ENCODE data around the gene SPSB4.

DNA sequence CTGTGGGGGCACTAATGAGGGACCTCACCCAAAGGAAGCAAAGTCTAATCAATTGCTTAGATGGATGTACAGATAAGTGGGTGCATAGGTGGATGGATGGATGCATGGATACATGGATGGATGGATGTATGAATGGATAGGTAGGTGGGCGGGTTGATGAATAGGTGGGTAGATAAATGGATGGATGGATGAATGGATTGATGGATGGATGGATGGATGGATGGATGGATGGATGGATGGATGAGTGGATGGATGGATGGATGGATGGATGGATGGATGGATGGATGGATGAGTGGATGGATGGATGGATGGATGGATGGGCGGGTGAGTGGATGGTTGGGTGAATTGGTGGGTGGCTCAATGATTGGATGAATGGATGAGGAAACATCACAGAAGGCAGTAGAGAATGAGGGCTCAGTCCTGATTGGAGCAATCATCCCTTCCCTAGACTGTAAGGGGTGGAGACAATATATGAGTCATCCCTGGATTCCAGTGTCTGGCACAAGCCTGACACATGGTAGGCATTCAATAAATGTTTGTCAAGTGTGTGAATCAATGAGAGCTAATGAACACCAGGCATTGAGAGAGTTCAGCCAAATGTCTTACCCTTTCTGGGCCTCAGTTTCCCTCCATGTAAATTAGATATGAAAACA, 140.1 kb downstream of the SPSB4 start:
- TF ChIP-seq TAF1 (IDR thresholded peaks at IDR 0.05; ENCODE audit: borderline replicate concordance, low read depth, low read length) (no peak), POLR2A (IDR thresholded peaks at IDR 0.05; ENCODE audit: low read depth, low read length) (no peak)
